Left lung (tissue), 10 donors: Measurements from ENCODE around the gene NOL4L. TPM values are rescaled to one million over a fixed set of nuclear protein-coding genes. Genes with fewer than 3 reads are reported as not detected.

ENCODE experiments used
- ATAC-seq: fragments of 200-7000 bp; cut with Tn5 transposase; one replicate; pipeline ENCODE4 v1.9.1; 2020; ENCODE audit warnings: moderate library complexity
- DNase-seq, 4 donors: peaks; one replicate each; pipeline ENCODE4 v3.0.0-alpha.2; 2013 to 2020
- H3K27ac ChIP-seq, 2 donors: fragments of 200-600 bp; sonication (generic) in 1 of 2; one replicate each; pipeline versions ENCODE4 v1.5.0 to v1.8.0; 2020 to 2021
- H3K27me3 ChIP-seq, 2 donors: fragments of 200-600 bp; sonication (generic) in 1 of 2; one replicate each; pipeline versions ENCODE4 v1.5.0 to v1.8.0; 2020 to 2021
- H3K36me3 ChIP-seq, 2 donors: fragments of 200-600 bp; sonication (generic) in 1 of 2; one replicate each; pipeline versions ENCODE4 v1.5.0 to v1.8.0; 2020 to 2021
- H3K4me1 ChIP-seq, 2 donors: fragments of 200-600 bp; one replicate each; pipeline ENCODE4 v1.8.0; 2021
- H3K4me3 ChIP-seq, 2 donors: fragments of 200-600 bp; sonication (generic) in 1 of 2; one replicate each; pipeline versions ENCODE4 v1.5.0 to v1.8.0; 2020 to 2021; ENCODE audit warnings: mild to moderate bottlenecking in 1 of 2
- H3K9me3 ChIP-seq, 2 donors: fragments of 200-600 bp; sonication (generic) in 1 of 2; one replicate each; pipeline versions ENCODE4 v1.5.0 to v1.8.0; 2020 to 2021
- CTCF ChIP-seq, 2 donors: fragments of 200-600 bp; sonication (generic) in 1 of 2; IDR thresholded peaks; one replicate each; pipeline versions ENCODE4 v1.5.0 to v1.8.0; 2021; ENCODE audit warnings: antibody characterized with exemption in 2 of 2
- intact Hi-C, 2 donors: fragments of 100-400 bp; cut with DNase I; formaldehyde crosslinking; loops; one replicate each; pipeline versions ENCODE4 v1.11.2 to v1.14.2; 2022
- polyA plus RNA-seq, 6 donors: library from polyadenylated mRNA; unstranded; fragments of 120-200 nt; gene quantifications; one replicate each; pipeline ENCODE4 v1.2.1, GENCODE V29; 2013; ENCODE audit not compliant: insufficient read length in 6 of 6
- total RNA-seq, 2 donors: library from RNA; stranded (reverse); fragmentation: NEBNext Ultra II Directional; extraction: Animal tissue kit (Norgen Biotek cat#: 25700); gene quantifications; one replicate each; pipeline ENCODE4 v1.2.1, GENCODE V29; 2021
- donor health status: DM: no; HTN: yes; CAD: no.
- donor health status: DM: no; HTN: no; CAD: no.

The NOL4L gene
- total and polyA plus RNA-seq, 8 donors, result 16.7 to 49.0 (median 40.7) TPM

- DNase-seq (no peak), ATAC-seq (no peak)
- Histone ChIP-seq H3K4me3 (no peak overlapping the region), H3K27ac (no peak overlapping the region), H3K36me3 (no peaks in the 10 kb centered on the region), H3K27me3 (peaks cover 0 to 17% of the 10 kb centered on the region in 2 donors), H3K4me1 (no peaks in the 10 kb centered on the region), H3K9me3 (no peaks in the 10 kb centered on the region)
- intact Hi-C loops, result no loop called here
- TF ChIP-seq CTCF (IDR thresholded peaks at IDR 0.05), result no peak
Measured at GRCh38 chr20:32613192-32614053, 28.3 kb upstream of the NOL4L start.

- DNase-seq, result no peak
- Histone ChIP-seq H3K9me3 (no peaks in the 10 kb centered on the region), H3K4me1 (no peaks in the 10 kb centered on the region), H3K27ac (no peak overlapping the region), H3K4me3 (no peak overlapping the region), H3K27me3 (peaks cover 0 to 8% of the 10 kb centered on the region in 2 donors), H3K36me3 (no peaks in the 10 kb centered on the region)
- ATAC-seq, result no peak
- TF ChIP-seq CTCF (IDR thresholded peaks at IDR 0.05), result no peak
- intact Hi-C loops, result no loop called here
Measured at GRCh38 chr20:32612351-32613191, 27.4 kb upstream of the NOL4L start.

GRCh38 chr20:32611868-32612267 is 26.7 kb upstream of the NOL4L start:
- Histone ChIP-seq H3K4me3 (no peak overlapping the region), H3K9me3 (no peaks in the 10 kb centered on the region), H3K27me3 (peaks cover 0 to 8% of the 10 kb centered on the region in 2 donors), H3K27ac (no peak overlapping the region), H3K4me1 (no peaks in the 10 kb centered on the region), H3K36me3 (no peaks in the 10 kb centered on the region)
- ATAC-seq, result no peak
- intact Hi-C loops, result no loop called here
- TF ChIP-seq CTCF (IDR thresholded peaks at IDR 0.05), result no peak
- DNase-seq, result no peak

- Histone ChIP-seq H3K27me3 (peaks cover 0 to 10% of the 10 kb centered on the region in 2 donors), H3K27ac (no peak overlapping the region), H3K36me3 (no peaks in the 10 kb centered on the region), H3K9me3 (no peaks in the 10 kb centered on the region), H3K4me1 (no peaks in the 10 kb centered on the region), H3K4me3 (no peak overlapping the region)
- ATAC-seq (no peak), DNase-seq (no peak)
- no peak for TF ChIP-seq CTCF (IDR thresholded peaks at IDR 0.05)
- intact Hi-C loops, result no loop called here
Measured at GRCh38 chr20:32611286-32611685, 26.2 kb upstream of the NOL4L start.
